Neural progenitor cell (in vitro differentiated cells): ENCODE measurements around the gene CRIM1. TPM values are rescaled to one million over a fixed set of nuclear protein-coding genes. Genes with fewer than 3 reads are reported as not detected.

ENCODE experiments used
- DNase-seq: peaks from one replicate; pipeline ENCODE4 v3.0.0-alpha.2; 2016; ENCODE audit warnings: low spot score
- H2AFZ ChIP-seq: fragments of 200-600 bp; sonication (generic); replicated peaks from 2 replicates; pipeline ENCODE4 v1.6.1; 2016; ENCODE audit warnings: antibody characterized with exemption
- H3F3A ChIP-seq: fragments of 200-600 bp; sonication (generic); 2 replicates; pipeline ENCODE4 v1.6.1; 2016; ENCODE audit warnings: antibody characterized with exemption, low read depth
- H3K27ac ChIP-seq: fragments of 200-600 bp; sonication (generic); 2 replicates; pipeline ENCODE4 v1.5.1; 2016; ENCODE audit warnings: mild to moderate bottlenecking
- H3K27me3 ChIP-seq: fragments of 200-600 bp; sonication (generic); 2 replicates; pipeline ENCODE4 v1.6.1; 2016; ENCODE audit warnings: mild to moderate bottlenecking, moderate library complexity
- H3K36me3 ChIP-seq: fragments of 200-600 bp; sonication (generic); 2 replicates; pipeline ENCODE4 v1.5.1; 2016
- H3K4me1 ChIP-seq: fragments of 200-600 bp; sonication (generic); 2 replicates; pipeline ENCODE4 v1.6.1; 2016; ENCODE audit warnings: mixed run types
- H3K4me2 ChIP-seq: fragments of 200-600 bp; sonication (generic); 2 replicates; pipeline ENCODE4 v1.6.1; 2016
- H3K4me3 ChIP-seq: fragments of 200-600 bp; sonication (generic); 2 replicates; pipeline ENCODE4 v1.5.1; 2016
- H3K79me2 ChIP-seq: fragments of 200-600 bp; sonication (generic); 2 replicates; pipeline ENCODE4 v1.6.1; 2016; ENCODE audit warnings: low read depth
- H3K9ac ChIP-seq: fragments of 200-600 bp; sonication (generic); 2 replicates; pipeline ENCODE4 v1.6.1; 2016
- H3K9me3 ChIP-seq: fragments of 200-600 bp; sonication (generic); 2 replicates; pipeline ENCODE4 v1.5.1; 2016; ENCODE audit warnings: low read depth
- H4K20me1 ChIP-seq: fragments of 200-600 bp; sonication (generic); 2 replicates; pipeline ENCODE4 v1.6.1; 2016; ENCODE audit warnings: low read depth
- H3K27ac Mint-ChIP-seq: 3 replicates; pipeline ENCODE4 v1.8.0; 2021; ENCODE audit warnings: mixed read lengths
- H3K27me3 Mint-ChIP-seq: 2 replicates; pipeline ENCODE4 v1.8.0; 2022; ENCODE audit warnings: low read depth, mild to moderate bottlenecking, inconsistent platforms, moderate library complexity, mixed read lengths; ENCODE audit not compliant: insufficient read depth
- H3K36me3 Mint-ChIP-seq: 3 replicates; pipeline ENCODE4 v1.8.0; 2021; ENCODE audit warnings: mixed read lengths
- H3K4me1 Mint-ChIP-seq: 3 replicates; pipeline ENCODE4 v1.8.0; 2021; ENCODE audit warnings: mixed read lengths
- H3K4me3 Mint-ChIP-seq: 3 replicates; pipeline ENCODE4 v1.8.0; 2021; ENCODE audit warnings: mild to moderate bottlenecking, moderate library complexity, mixed read lengths
- H3K9me3 Mint-ChIP-seq: 3 replicates; pipeline ENCODE4 v1.8.0; 2020; ENCODE audit warnings: mixed read lengths
- EZH2 ChIP-seq: fragments of 200-600 bp; sonication (generic); IDR thresholded peaks from 2 replicates; pipeline ENCODE4 v1.6.1; 2017; ENCODE audit warnings: antibody characterized with exemption, mild to moderate bottlenecking, moderate library complexity
- EZH2phosphoT487 ChIP-seq: fragments of 200-600 bp; sonication (generic); IDR thresholded peaks from 2 replicates; pipeline ENCODE4 v1.6.1; 2017; ENCODE audit warnings: antibody characterized with exemption
- total RNA-seq: library from RNA; depleted of rRNA; stranded (reverse); fragments of >200 nt; gene quantifications from 2 replicates; pipeline ENCODE4 v1.2.3, GENCODE V29; 2015; ENCODE audit warnings: low replicate concordance
- TF ChIP-seq, protein P1 (sequence below): fragments of 200-600 bp; sonication (generic); IDR thresholded peaks from 2 replicates; pipeline ENCODE4 v1.5.1; 2017; ENCODE audit warnings: antibody characterized with exemption, mild to moderate bottlenecking

CRIM1 gene
- total RNA-seq, 1 donor from 2014 or later = 4.9 TPM

GRCh38 chr2:36540986-36541754 is 185.6 kb downstream of the CRIM1 start:
- H3K36me3 ChIP-seq = no peaks in the 10 kb centered on the region
- no peaks in the 10 kb centered on the region for H3K9me3 ChIP-seq
- no peak overlapping the region for H3K9ac ChIP-seq
- H2AFZ ChIP-seq = no peak overlapping the region
- DNase-seq = no peak
- Mint-ChIP-seq H3K36me3 (peaks cover 19% of the 10 kb centered on the region), H3K4me1 (no peaks in the 10 kb centered on the region), H3K4me3 (no peak overlapping the region), H3K27me3 (no peaks in the 10 kb centered on the region), H3K27ac (no peak overlapping the region), H3K9me3 (no peaks in the 10 kb centered on the region)
- H3F3A ChIP-seq = no peaks in the 10 kb centered on the region
- H3K79me2 ChIP-seq = no peaks in the 10 kb centered on the region
- no peak overlapping the region for H3K4me2 ChIP-seq
- H3K27ac ChIP-seq = no peak overlapping the region
- no peak overlapping the region for H3K4me3 ChIP-seq
- no peaks in the 10 kb centered on the region for H4K20me1 ChIP-seq
- no peak for TF ChIP-seq EZH2
- TF ChIP-seq, protein P1, sequence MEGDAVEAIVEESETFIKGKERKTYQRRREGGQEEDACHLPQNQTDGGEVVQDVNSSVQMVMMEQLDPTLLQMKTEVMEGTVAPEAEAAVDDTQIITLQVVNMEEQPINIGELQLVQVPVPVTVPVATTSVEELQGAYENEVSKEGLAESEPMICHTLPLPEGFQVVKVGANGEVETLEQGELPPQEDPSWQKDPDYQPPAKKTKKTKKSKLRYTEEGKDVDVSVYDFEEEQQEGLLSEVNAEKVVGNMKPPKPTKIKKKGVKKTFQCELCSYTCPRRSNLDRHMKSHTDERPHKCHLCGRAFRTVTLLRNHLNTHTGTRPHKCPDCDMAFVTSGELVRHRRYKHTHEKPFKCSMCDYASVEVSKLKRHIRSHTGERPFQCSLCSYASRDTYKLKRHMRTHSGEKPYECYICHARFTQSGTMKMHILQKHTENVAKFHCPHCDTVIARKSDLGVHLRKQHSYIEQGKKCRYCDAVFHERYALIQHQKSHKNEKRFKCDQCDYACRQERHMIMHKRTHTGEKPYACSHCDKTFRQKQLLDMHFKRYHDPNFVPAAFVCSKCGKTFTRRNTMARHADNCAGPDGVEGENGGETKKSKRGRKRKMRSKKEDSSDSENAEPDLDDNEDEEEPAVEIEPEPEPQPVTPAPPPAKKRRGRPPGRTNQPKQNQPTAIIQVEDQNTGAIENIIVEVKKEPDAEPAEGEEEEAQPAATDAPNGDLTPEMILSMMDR = no peak
- TF ChIP-seq EZH2phosphoT487 = no peak
- no peaks in the 10 kb centered on the region for H3K27me3 ChIP-seq
- no peaks in the 10 kb centered on the region for H3K4me1 ChIP-seq

DNA sequence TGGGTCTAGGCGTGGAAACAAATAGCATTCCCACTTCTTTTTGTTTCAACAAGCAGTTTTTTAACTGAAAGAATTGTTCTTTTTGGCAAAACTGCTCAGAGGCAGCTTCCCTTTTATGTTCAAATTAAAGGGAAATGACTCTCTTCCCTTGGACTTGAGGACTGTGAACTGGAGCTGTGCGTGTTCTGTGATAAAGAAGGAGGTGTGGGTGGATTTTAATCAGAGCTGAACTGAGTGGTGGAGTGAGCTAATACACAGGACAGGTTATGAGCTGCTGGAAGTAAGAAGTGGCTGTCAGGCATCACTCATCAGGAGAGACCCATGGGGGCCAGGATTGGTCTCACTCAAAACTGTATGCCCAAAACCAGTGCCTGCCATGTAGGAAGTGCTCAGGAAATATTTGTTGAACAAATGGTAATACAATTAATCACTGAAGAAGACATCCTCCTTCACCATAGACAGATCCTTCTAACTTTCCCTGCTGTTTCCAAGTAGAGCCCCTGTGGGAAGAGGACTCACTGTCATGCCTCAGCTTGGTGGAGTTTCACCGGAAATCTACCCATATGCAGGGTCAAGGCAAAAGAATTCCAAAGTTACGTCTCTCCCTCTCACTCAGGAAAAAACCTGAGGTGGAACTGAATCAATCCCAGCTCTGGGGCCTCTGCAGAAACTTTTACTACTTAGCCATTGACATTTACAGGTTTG is 186.5 kb downstream of the CRIM1 start:
- no peaks in the 10 kb centered on the region for H3K4me1 Mint-ChIP-seq
- Histone ChIP-seq H3K27me3 (no peaks in the 10 kb centered on the region), H3K4me3 (no peak overlapping the region), H4K20me1 (no peaks in the 10 kb centered on the region), H2AFZ (no peak overlapping the region), H3K9ac (no peak overlapping the region), H3F3A (no peaks in the 10 kb centered on the region), H3K79me2 (no peaks in the 10 kb centered on the region), H3K4me2 (no peak overlapping the region), H3K27ac (no peak overlapping the region), H3K36me3 (no peaks in the 10 kb centered on the region), H3K9me3 (no peaks in the 10 kb centered on the region), H3K4me1 (no peaks in the 10 kb centered on the region)
- H3K4me3 Mint-ChIP-seq = no peak overlapping the region
- no peaks in the 10 kb centered on the region for H3K27me3 Mint-ChIP-seq
- no peak for DNase-seq
- TF ChIP-seq, protein P1 = no peak
- TF ChIP-seq EZH2phosphoT487 = no peak
- no peak for TF ChIP-seq EZH2
- no peak overlapping the region for H3K27ac Mint-ChIP-seq
- no peaks in the 10 kb centered on the region for H3K9me3 Mint-ChIP-seq
- peaks cover 17% of the 10 kb centered on the region for H3K36me3 Mint-ChIP-seq

DNA sequence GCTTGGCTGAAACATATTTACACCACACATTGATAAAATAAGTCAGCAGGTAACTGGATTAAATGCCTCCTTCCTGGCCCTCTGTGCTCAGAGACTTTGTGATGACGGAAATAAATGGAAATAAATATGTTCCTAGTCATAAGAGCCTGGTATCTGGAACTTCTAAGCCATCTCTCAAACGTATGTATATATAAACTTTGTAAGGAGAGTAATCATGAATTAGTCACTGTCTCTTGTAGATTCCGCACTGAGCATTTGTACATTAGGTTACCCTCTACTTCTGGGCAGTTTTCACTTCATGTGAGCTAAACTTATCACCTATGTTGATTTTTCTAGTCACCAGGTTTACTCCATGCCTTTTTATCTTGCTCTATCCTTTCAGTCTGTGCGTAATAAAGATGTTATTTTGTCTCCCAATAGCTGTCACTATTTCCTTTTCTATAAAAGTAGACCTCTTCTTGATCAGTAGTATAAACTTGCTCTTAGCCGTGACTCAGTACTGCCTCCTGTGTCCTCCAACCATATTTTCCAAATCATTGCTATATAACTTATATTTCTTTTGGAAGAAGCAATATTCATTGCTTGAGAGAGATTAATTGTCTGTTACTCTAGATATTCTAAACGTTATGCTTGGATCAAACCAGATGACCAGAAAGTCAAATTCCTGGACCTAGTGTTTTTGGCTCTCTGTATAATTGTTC is 189.2 kb downstream of the CRIM1 start:
- Histone ChIP-seq H3K9me3 (no peaks in the 10 kb centered on the region), H3F3A (no peaks in the 10 kb centered on the region), H3K4me1 (no peaks in the 10 kb centered on the region), H2AFZ (no peak overlapping the region), H3K36me3 (no peaks in the 10 kb centered on the region), H3K79me2 (no peaks in the 10 kb centered on the region), H3K4me3 (no peak overlapping the region), H4K20me1 (no peaks in the 10 kb centered on the region), H3K9ac (no peak overlapping the region), H3K27me3 (no peaks in the 10 kb centered on the region), H3K27ac (no peak overlapping the region), H3K4me2 (no peak overlapping the region)
- H3K4me3 Mint-ChIP-seq = no peak overlapping the region
- no peaks in the 10 kb centered on the region for H3K27me3 Mint-ChIP-seq
- no peak overlapping the region for H3K27ac Mint-ChIP-seq
- DNase-seq = no peak
- H3K9me3 Mint-ChIP-seq = no peaks in the 10 kb centered on the region
- peaks cover 23% of the 10 kb centered on the region for H3K36me3 Mint-ChIP-seq
- TF ChIP-seq EZH2 = no peak
- TF ChIP-seq, protein P1 = peak; percentile 34
- TF ChIP-seq EZH2phosphoT487 = no peak
- no peaks in the 10 kb centered on the region for H3K4me1 Mint-ChIP-seq
